ENCODE measurements around the gene EIF4E1B.

Gene EIF4E1B

DNA sequence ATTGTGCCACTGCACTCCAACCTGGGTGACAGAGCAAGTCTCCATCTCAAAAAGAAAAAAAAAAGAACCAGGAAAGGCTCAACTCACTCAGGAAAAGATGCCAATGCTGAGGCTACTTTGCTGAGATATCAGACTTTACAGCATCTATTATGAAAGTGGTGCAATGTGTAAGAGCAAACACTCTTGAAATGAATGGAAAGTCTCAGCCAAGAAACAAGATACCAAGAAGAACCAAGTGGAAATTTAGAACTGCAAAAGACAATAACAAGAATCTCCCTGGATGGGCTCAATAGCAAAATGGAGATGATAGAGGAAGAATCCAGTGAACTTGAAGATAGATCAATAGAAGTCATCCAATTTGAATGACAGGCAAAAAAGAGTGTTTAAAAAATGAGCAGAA lies 54.5 kb downstream of the EIF4E1B start:
- H4K12ac ChIP-seq (ENCODE audit: low read depth, low read length), result no peak overlapping the region
- no peak overlapping the region for H3K23ac ChIP-seq (ENCODE audit: low read length)
- H2AK5ac ChIP-seq (ENCODE audit: low read length), result no peak overlapping the region
- no peak overlapping the region for H2AFZ ChIP-seq (ENCODE audit: insufficient read depth, low read length, poor library complexity)
- H3K79me1 ChIP-seq (ENCODE audit: low read length), result no peaks in the 10 kb centered on the region
- peaks cover 10% of the 10 kb centered on the region for H3K27me3 ChIP-seq (ENCODE audit: insufficient read depth, low read length)
- no peak overlapping the region for H3K18ac ChIP-seq (ENCODE audit: low read length)
- no peak overlapping the region for H3K4me3 ChIP-seq (ENCODE audit: low read depth, low read length)
- no peak overlapping the region for H4K91ac ChIP-seq (ENCODE audit: low read depth, low read length)
- no peak for DNase-seq
- no peaks in the 10 kb centered on the region for H3K79me2 ChIP-seq (ENCODE audit: control insufficient read depth, insufficient read depth, low read length, poor library complexity)
- H2BK12ac ChIP-seq (ENCODE audit: low read length), result no peak overlapping the region
- no peak overlapping the region for H2BK120ac ChIP-seq (ENCODE audit: insufficient read depth, low read length, poor library complexity)
- H3K9me3 ChIP-seq (ENCODE audit: insufficient read depth, low read depth, low read length), result no peaks in the 10 kb centered on the region
- no peaks in the 10 kb centered on the region for H3K4me1 ChIP-seq (ENCODE audit: control insufficient read depth in 1 of 2, insufficient read depth in 2 of 2, low read length in 2 of 2)
- H4K8ac ChIP-seq (ENCODE audit: low read depth, low read length), result no peak overlapping the region
- no peak overlapping the region for H3K27ac ChIP-seq (ENCODE audit: low read depth, low read length)
- H3K4ac ChIP-seq (ENCODE audit: low read depth, low read length), result no peak overlapping the region
- H3K4me2 ChIP-seq (ENCODE audit: low read length), result no peak overlapping the region
- no peak overlapping the region for H3K14ac ChIP-seq (ENCODE audit: low read length)
- no peak overlapping the region for H3K9ac ChIP-seq (ENCODE audit: low read length)
- H2BK5ac ChIP-seq (ENCODE audit: low read depth, low read length, poor library complexity), result no peak overlapping the region
- no peaks in the 10 kb centered on the region for H3K36me3 ChIP-seq (ENCODE audit: control insufficient read depth in 1 of 2, insufficient read depth in 2 of 2, low read length in 2 of 2)

DNA sequence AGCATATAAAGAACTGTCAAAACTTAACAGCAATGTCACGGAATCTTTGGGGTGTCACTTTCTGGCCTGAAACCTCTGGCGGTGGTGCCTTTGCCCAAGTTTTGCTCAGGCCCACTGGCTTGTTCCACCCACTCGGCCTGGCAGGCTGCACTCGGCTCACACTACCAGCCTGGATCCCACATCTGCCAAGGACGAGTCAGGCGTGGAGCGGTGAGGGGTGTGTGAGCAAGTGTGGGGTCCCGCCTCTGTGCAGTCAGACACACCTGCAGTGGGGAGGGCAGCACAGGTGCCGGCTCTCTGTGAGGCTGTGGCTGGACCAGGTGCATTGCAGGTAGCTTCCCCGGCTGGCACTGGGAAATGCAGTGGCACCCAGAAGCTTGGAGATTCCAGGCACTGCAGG lies 56.8 kb downstream of the EIF4E1B start:
- Histone ChIP-seq H3K4ac (ENCODE audit: low read depth, low read length) (no peak overlapping the region), H3K23ac (ENCODE audit: low read length) (no peak overlapping the region), H4K91ac (ENCODE audit: low read depth, low read length) (no peak overlapping the region), H4K8ac (ENCODE audit: low read depth, low read length) (no peak overlapping the region), H2AFZ (ENCODE audit: insufficient read depth, low read length, poor library complexity) (no peak overlapping the region), H3K27me3 (ENCODE audit: insufficient read depth, low read length) (no peaks in the 10 kb centered on the region), H3K27ac (ENCODE audit: low read depth, low read length) (no peak overlapping the region), H3K79me2 (ENCODE audit: control insufficient read depth, insufficient read depth, low read length, poor library complexity) (no peaks in the 10 kb centered on the region), H3K4me2 (ENCODE audit: low read length) (no peak overlapping the region), H3K4me1 (ENCODE audit: control insufficient read depth in 1 of 2, insufficient read depth in 2 of 2, low read length in 2 of 2) (no peaks in the 10 kb centered on the region), H3K36me3 (ENCODE audit: control insufficient read depth in 1 of 2, insufficient read depth in 2 of 2, low read length in 2 of 2) (no peaks in the 10 kb centered on the region), H2BK120ac (ENCODE audit: insufficient read depth, low read length, poor library complexity) (no peak overlapping the region), H2BK5ac (ENCODE audit: low read depth, low read length, poor library complexity) (no peak overlapping the region), H3K4me3 (ENCODE audit: low read depth, low read length) (no peak overlapping the region), H3K9ac (ENCODE audit: low read length) (no peak overlapping the region), H2BK12ac (ENCODE audit: low read length) (no peak overlapping the region), H3K9me3 (ENCODE audit: insufficient read depth, low read depth, low read length) (peaks cover 3% of the 10 kb centered on the region), H3K79me1 (ENCODE audit: low read length) (no peaks in the 10 kb centered on the region), H3K14ac (ENCODE audit: low read length) (no peak overlapping the region), H3K18ac (ENCODE audit: low read length) (no peak overlapping the region), H4K12ac (ENCODE audit: low read depth, low read length) (no peak overlapping the region), H2AK5ac (ENCODE audit: low read length) (no peak overlapping the region)
- WGBS (ENCODE audit: extremely low coverage, insufficient coverage, insufficient read length), result no CpG with 5 or more reads among the region's 10 CpGs
- DNase-seq, result no peak

GRCh38 chr5:176687881-176688280 lies 57.4 kb downstream of the EIF4E1B start:
- Histone ChIP-seq H3K4me2 (ENCODE audit: low read length) (no peak overlapping the region), H3K4me1 (ENCODE audit: control insufficient read depth in 1 of 2, insufficient read depth in 2 of 2, low read length in 2 of 2) (no peaks in the 10 kb centered on the region), H2BK12ac (ENCODE audit: low read length) (no peak overlapping the region), H3K4me3 (ENCODE audit: low read depth, low read length) (no peak overlapping the region), H3K18ac (ENCODE audit: low read length) (no peak overlapping the region), H3K79me1 (ENCODE audit: low read length) (no peaks in the 10 kb centered on the region), H3K23ac (ENCODE audit: low read length) (no peak overlapping the region), H4K12ac (ENCODE audit: low read depth, low read length) (no peak overlapping the region), H3K9ac (ENCODE audit: low read length) (no peak overlapping the region), H4K8ac (ENCODE audit: low read depth, low read length) (no peak overlapping the region), H3K36me3 (ENCODE audit: control insufficient read depth in 1 of 2, insufficient read depth in 2 of 2, low read length in 2 of 2) (no peaks in the 10 kb centered on the region), H2AK5ac (ENCODE audit: low read length) (no peak overlapping the region), H2BK5ac (ENCODE audit: low read depth, low read length, poor library complexity) (no peak overlapping the region), H4K91ac (ENCODE audit: low read depth, low read length) (no peak overlapping the region), H3K14ac (ENCODE audit: low read length) (no peak overlapping the region), H2AFZ (ENCODE audit: insufficient read depth, low read length, poor library complexity) (no peak overlapping the region), H2BK120ac (ENCODE audit: insufficient read depth, low read length, poor library complexity) (no peak overlapping the region), H3K4ac (ENCODE audit: low read depth, low read length) (no peak overlapping the region), H3K27ac (ENCODE audit: low read depth, low read length) (no peak overlapping the region), H3K79me2 (ENCODE audit: control insufficient read depth, insufficient read depth, low read length, poor library complexity) (no peaks in the 10 kb centered on the region), H3K27me3 (ENCODE audit: insufficient read depth, low read length) (no peaks in the 10 kb centered on the region), H3K9me3 (ENCODE audit: insufficient read depth, low read depth, low read length) (peaks cover 3% of the 10 kb centered on the region)
- no peak for DNase-seq
- no CpG with 5 or more reads among the region's 5 CpGs for WGBS (ENCODE audit: extremely low coverage, insufficient coverage, insufficient read length)

DNA sequence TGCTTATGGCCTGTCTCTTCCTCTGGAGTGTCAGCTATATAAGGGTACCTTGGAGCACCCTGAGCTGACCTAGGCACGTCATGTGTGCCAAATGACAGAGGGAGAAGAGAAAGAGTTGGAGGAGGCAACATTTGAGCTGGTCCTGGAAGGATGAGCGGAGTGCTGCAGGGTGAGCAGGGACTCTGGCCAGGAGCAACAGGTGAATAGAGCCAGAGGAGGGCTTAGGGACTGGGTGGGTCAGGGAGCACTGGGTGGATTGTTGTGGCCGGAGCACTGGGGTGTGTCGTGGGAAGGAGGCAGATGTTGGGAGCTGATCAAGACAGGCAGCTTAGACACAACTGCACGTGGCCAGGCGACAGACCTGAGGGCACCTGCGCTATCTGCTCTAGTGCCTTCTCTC lies 60.4 kb downstream of the EIF4E1B start:
- Histone ChIP-seq H4K8ac (ENCODE audit: low read depth, low read length) (no peak overlapping the region), H3K9me3 (ENCODE audit: insufficient read depth, low read depth, low read length) (peaks cover 3% of the 10 kb centered on the region), H2AFZ (ENCODE audit: insufficient read depth, low read length, poor library complexity) (no peak overlapping the region), H3K36me3 (ENCODE audit: control insufficient read depth in 1 of 2, insufficient read depth in 2 of 2, low read length in 2 of 2) (no peaks in the 10 kb centered on the region), H2BK5ac (ENCODE audit: low read depth, low read length, poor library complexity) (no peak overlapping the region), H3K4me1 (ENCODE audit: control insufficient read depth in 1 of 2, insufficient read depth in 2 of 2, low read length in 2 of 2) (no peaks in the 10 kb centered on the region), H3K23ac (ENCODE audit: low read length) (no peak overlapping the region), H2AK5ac (ENCODE audit: low read length) (no peak overlapping the region), H3K79me1 (ENCODE audit: low read length) (no peaks in the 10 kb centered on the region), H2BK120ac (ENCODE audit: insufficient read depth, low read length, poor library complexity) (no peak overlapping the region), H3K14ac (ENCODE audit: low read length) (no peak overlapping the region), H4K91ac (ENCODE audit: low read depth, low read length) (no peak overlapping the region), H3K4ac (ENCODE audit: low read depth, low read length) (no peak overlapping the region), H2BK12ac (ENCODE audit: low read length) (no peak overlapping the region), H3K18ac (ENCODE audit: low read length) (no peak overlapping the region), H3K27ac (ENCODE audit: low read depth, low read length) (no peak overlapping the region), H3K9ac (ENCODE audit: low read length) (no peak overlapping the region), H4K12ac (ENCODE audit: low read depth, low read length) (no peak overlapping the region), H3K4me3 (ENCODE audit: low read depth, low read length) (no peak overlapping the region), H3K79me2 (ENCODE audit: control insufficient read depth, insufficient read depth, low read length, poor library complexity) (no peaks in the 10 kb centered on the region), H3K4me2 (ENCODE audit: low read length) (no peak overlapping the region), H3K27me3 (ENCODE audit: insufficient read depth, low read length) (no peaks in the 10 kb centered on the region)
- WGBS (ENCODE audit: extremely low coverage, insufficient coverage, insufficient read length), result no CpG with 5 or more reads among the region's 7 CpGs
- no peak for DNase-seq

GRCh38 chr5:176691524-176691923 lies 61.0 kb downstream of the EIF4E1B start:
- Histone ChIP-seq H3K18ac (ENCODE audit: low read length) (no peak overlapping the region), H3K9ac (ENCODE audit: low read length) (no peak overlapping the region), H3K79me2 (ENCODE audit: control insufficient read depth, insufficient read depth, low read length, poor library complexity) (no peaks in the 10 kb centered on the region), H4K91ac (ENCODE audit: low read depth, low read length) (no peak overlapping the region), H2BK5ac (ENCODE audit: low read depth, low read length, poor library complexity) (no peak overlapping the region), H3K14ac (ENCODE audit: low read length) (no peak overlapping the region), H2BK120ac (ENCODE audit: insufficient read depth, low read length, poor library complexity) (no peak overlapping the region), H4K8ac (ENCODE audit: low read depth, low read length) (no peak overlapping the region), H3K36me3 (ENCODE audit: control insufficient read depth in 1 of 2, insufficient read depth in 2 of 2, low read length in 2 of 2) (no peaks in the 10 kb centered on the region), H3K27ac (ENCODE audit: low read depth, low read length) (no peak overlapping the region), H3K9me3 (ENCODE audit: insufficient read depth, low read depth, low read length) (peaks cover 3% of the 10 kb centered on the region), H3K27me3 (ENCODE audit: insufficient read depth, low read length) (no peaks in the 10 kb centered on the region), H2BK12ac (ENCODE audit: low read length) (no peak overlapping the region), H3K4me3 (ENCODE audit: low read depth, low read length) (no peak overlapping the region), H3K4me2 (ENCODE audit: low read length) (no peak overlapping the region), H3K4ac (ENCODE audit: low read depth, low read length) (no peak overlapping the region), H3K79me1 (ENCODE audit: low read length) (no peaks in the 10 kb centered on the region), H2AFZ (ENCODE audit: insufficient read depth, low read length, poor library complexity) (no peak overlapping the region), H3K23ac (ENCODE audit: low read length) (no peak overlapping the region), H4K12ac (ENCODE audit: low read depth, low read length) (no peak overlapping the region), H2AK5ac (ENCODE audit: low read length) (no peak overlapping the region), H3K4me1 (ENCODE audit: control insufficient read depth in 1 of 2, insufficient read depth in 2 of 2, low read length in 2 of 2) (no peaks in the 10 kb centered on the region)
- DNase-seq, result no peak
- no CpG with 5 or more reads among the region's 1 CpG for WGBS (ENCODE audit: extremely low coverage, insufficient coverage, insufficient read length)

Data from trophoblast cell (in vitro differentiated cells and primary cell).